ENCODE results near the gene MRPL32.

Gene MRPL32

GRCh38 chr7:42928754-42929153 is 3.4 kb upstream of the MRPL32 start:
- no peak for DNase-seq

GRCh38 chr7:42929449-42929848 is 2.7 kb upstream of the MRPL32 start:
- DNase-seq: no peak

- DNase-seq: no peak
Observed at GRCh38 chr7:42930889-42931288, 1.3 kb upstream of the MRPL32 start.

DNA sequence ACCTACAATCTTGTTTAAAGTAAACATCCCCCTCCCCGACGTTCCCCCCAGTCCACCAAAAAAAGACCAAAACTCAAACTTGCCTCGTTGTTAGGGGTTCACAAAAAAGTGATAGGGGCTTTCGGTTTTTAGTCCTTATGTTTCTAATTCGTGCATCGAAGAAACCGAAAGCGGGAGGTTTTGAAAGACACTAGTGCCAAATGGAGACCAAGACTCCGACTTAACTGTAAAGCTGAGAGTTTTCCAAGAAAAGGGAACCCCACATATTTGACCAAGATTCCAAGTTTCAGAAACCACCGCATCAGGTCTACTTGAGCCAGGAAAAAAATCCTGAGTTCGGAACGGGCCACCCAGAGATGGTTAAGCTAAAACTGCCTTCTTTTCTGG is 736 bp upstream of the MRPL32 start:
- no peak for DNase-seq

- DNase-seq: no peak
Observed at GRCh38 chr7:42932811-42933591, 825 bp downstream of the MRPL32 start.

GRCh38 chr7:42934291-42934690 is 2.1 kb downstream of the MRPL32 start:
- DNase-seq: no peak

- DNase-seq: no peak
Observed at GRCh38 chr7:42935861-42936260, 3.7 kb downstream of the MRPL32 start.

DNA sequence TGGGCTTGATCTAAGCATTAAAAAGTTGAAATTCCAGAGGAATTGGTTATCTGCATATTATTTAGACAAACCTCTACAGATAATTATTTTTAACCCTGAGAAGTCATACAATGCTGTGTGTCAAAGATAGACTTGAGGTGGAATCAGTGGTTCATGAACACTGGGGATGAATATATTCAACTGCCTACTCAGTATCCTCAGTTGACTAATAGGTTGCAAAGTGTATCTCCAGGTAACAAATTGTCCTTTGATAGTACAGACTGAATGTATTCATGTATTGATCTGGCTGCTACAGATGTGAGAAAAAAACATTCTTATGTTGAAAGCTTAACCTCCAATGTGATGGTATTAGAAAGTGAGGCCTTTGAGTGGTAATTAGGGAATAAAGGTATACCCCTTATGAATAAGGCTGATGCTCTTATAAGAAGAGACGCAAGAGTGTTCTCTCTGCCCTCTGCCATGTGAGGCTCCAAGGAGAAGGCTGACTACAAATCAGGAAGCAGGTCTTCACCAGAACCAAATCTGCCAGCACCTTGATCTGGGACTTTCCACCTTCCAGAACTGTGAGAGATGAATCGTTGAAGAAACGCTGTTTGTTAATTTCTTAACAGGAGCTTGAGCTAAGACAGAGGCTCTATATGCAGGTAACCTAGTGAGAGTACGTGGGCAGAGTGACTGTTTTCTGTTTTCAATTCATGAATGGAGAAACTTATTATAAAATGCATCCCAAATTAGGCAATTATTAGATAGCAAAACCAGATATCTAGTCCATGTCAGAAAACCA is 7.5 kb downstream of the MRPL32 start:
- no peak for DNase-seq

DNA sequence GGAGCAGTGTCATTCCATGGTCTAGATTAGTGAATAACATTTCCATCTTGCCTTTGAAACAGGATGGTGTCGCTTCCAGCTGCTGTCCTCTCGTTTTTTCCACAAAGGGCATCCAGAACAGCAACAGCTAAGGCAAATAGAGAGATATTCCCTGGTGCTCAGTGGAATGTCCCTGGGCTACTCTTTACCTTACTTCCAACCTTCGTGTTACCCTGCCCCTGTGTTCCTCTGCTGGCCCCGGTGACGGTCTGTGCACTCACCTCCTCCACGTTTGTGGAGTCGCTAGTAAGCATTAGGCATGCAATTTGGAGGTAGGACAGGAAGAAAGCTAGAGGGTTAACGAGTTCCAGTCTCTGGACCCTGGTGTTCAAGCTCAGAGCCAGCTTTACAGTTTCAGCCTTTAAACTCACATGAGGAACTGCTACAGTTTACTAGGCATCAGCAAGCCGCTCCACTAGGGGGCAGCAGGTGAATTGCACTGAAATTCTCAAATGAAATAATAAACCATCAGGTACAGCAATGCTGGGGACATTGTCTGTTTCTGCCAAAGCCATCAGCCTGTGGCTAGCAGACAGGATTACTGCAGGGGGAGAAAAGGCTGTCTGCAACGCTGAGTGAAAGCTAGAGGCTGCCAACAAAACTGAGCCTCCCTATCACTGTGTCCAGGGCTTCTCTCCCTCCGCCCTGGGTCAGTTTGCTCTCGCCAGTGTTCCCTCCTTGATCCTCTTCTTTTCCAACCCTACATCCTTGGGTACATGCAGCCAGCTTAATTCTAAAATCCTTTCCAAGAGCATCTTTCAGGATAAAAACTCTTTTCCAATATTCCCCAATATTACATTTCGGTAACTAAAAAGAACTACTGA is 9.0 kb downstream of the MRPL32 start:
- peak; percentile 54 for DNase-seq

GRCh38 chr7:42945821-42946626 is 13.8 kb downstream of the MRPL32 start:
- DNase-seq: no peak

GRCh38 chr7:42946627-42946950 is 14.4 kb downstream of the MRPL32 start:
- DNase-seq: no peak

DNA sequence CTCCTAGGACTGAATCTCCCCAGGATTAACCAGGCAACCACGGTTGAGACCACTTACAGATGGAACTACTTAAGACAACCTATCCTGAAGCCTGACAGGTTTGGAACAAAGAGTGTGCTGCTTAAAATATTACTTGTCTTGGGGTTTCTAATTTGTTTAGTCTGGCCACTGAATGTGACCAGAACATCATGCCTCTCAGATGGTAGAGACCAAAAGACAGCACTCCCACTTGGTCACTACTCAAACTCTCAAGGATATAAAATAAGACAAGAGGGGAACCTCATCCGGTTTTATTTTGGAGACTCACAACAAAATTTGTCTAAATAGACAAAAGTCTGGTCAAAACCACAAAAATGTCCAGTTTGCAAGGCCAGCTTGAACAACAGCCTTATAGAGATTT is 15.3 kb downstream of the MRPL32 start:
- DNase-seq: no peak

GRCh38 chr7:42950417-42950816 is 18.2 kb downstream of the MRPL32 start:
- DNase-seq: no peak

- DNase-seq: no peak
Observed at GRCh38 chr7:42952328-42952727, 20.2 kb downstream of the MRPL32 start.

DNA sequence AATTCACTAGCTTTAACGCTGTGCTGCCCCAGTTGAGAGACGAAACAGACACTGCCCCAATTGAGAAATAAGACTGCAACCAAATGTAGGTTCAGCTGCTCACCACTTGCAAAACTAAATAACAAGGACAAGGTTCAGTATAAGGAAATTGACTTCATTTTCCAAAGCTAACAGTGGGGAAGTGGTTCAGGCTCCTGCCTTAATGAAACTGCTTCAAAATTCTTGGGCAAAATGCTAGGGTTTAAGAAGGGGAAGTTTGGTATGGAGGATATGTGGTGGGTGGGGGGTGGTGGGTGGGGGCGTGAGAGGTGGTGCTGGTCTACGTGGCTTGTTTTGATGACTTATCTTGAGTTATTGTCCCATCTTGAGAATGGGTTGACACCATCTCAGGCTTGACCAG is 21.8 kb downstream of the MRPL32 start:
- no peak for DNase-seq

GRCh38 chr7:42956062-42956461 is 23.9 kb downstream of the MRPL32 start:
- DNase-seq: no peak

- DNase-seq: no peak
Observed at GRCh38 chr7:42959549-42959948, 27.4 kb downstream of the MRPL32 start.

- DNase-seq: no peak
Observed at GRCh38 chr7:42960762-42961161, 28.6 kb downstream of the MRPL32 start.

GRCh38 chr7:42961170-42961569 is 29.0 kb downstream of the MRPL32 start:
- DNase-seq: no peak

- DNase-seq: no peak
Observed at GRCh38 chr7:42964293-42964692, 32.1 kb downstream of the MRPL32 start.

DNA sequence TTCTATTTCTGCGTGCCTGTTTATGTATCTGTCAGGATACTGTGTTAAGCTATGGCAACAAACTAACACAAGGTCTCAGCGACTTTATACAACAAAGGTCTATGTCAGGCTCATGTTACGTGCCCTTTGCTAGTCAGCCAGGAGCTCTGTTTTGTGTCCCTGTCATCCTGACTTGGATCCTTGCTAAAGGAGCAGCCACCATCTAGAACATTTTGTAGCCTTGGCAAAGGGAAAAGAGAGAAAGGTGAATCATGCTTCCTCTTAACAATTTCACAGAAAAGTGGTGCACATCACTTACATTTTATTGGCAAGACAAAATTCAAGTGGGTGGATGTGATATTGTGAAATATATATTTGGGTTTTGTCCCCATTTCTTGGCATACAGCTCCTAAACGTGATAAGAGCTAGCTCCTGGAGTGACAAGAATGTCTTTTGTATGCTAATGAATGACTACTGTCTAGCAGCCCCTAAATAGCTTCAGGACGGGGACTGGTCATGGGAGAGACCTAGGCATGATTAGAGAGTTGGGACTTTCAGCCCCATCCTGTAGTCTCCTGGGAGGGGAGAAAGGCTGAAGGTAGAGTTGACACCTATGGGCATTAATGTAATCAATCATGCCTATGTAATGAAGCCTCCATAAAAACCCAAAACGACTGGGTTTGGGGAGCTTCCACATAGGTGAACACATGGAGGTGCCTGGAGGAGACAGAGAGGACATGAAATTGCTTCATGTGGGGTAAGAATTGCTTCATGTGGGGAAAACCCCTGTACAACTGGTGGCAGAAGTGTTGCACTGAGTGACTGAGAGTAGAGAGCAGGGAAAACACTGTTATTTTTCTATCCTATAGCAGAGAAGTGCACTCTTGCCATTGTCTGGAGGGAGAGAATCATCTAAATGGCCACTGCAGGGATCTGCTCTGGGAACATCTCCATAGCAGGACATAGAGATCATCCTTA is 33.0 kb downstream of the MRPL32 start:
- no peak for DNase-seq

DNA sequence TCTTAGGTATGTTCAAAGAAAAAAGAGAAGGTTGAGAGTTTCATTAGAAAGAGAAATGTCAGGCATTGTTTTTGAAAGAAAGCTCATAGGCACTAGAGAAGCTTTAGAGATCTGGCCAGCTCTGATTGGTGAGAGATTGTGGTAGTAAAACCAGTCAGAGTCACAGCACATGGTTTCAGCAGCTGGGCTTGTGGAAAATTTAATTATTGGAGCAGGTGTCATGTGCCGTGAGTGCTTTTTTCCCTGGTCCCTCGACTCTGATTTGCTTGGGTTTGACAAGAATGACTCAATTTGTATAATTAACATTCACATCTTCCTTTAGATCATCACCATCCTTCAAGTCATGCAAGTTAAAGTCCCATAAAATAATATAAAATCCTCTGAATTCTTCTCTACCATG is 35.2 kb downstream of the MRPL32 start:
- DNase-seq: no peak
